HepG2 (cell line): ENCODE results near the gene SULT6B1. TPM values are rescaled to one million over a fixed set of nuclear protein-coding genes. Genes with fewer than 3 reads are reported as not detected.

Experiments
- ATF3 ChIP-seq: sonication (generic); formaldehyde crosslinking; IDR thresholded peaks from 2 replicates; pipeline ENCODE4 v1.4.0; 2020; ENCODE audit warnings: missing genetic modification reagents
- DPF2 ChIP-seq: sonication (generic); formaldehyde crosslinking; IDR thresholded peaks from 2 replicates; pipeline ENCODE4 v1.4.0; 2020; ENCODE audit warnings: mild to moderate bottlenecking, low read depth, missing genetic modification reagents, borderline replicate concordance
- GATAD2A ChIP-seq: IDR thresholded peaks from 2 replicates; pipeline ENCODE4 v1.6.1; 2016
- KLF16 ChIP-seq, 2 experiments: sonication (generic) in 1 of 2; formaldehyde crosslinking in 1 of 2; IDR thresholded peaks; 2 replicates each; pipeline versions ENCODE4 v1.6.1 to v1.8.0; 2016 to 2023; ENCODE audit warnings: missing genetic modification reagents in 2 of 2, missing compliant biosample characterization in 1 of 2
- RFXANK ChIP-seq: IDR thresholded peaks from 2 replicates; pipeline ENCODE4 v1.6.1; 2016
- SNAPC4 ChIP-seq: sonication (generic); formaldehyde crosslinking; IDR thresholded peaks from 2 replicates; pipeline ENCODE4 v1.4.0; 2020; ENCODE audit warnings: mild to moderate bottlenecking, missing genetic modification reagents
- ZSCAN9 ChIP-seq: IDR thresholded peaks from 2 replicates; pipeline ENCODE4 v1.6.1; 2016; ENCODE audit warnings: borderline replicate concordance
- ZXDC ChIP-seq: sonication (generic); formaldehyde crosslinking; IDR thresholded peaks from 2 replicates; pipeline ENCODE4 v1.5.0; 2020; ENCODE audit warnings: mild to moderate bottlenecking, missing genetic modification reagents
- polyA plus RNA-seq, 8 experiments: library from polyadenylated mRNA; depleted of rRNA in 3 of 8; stranded (reverse) in 7 of 8; unstranded in 1 of 8; fragments of >200 nt; fragmentation: Illumina TruSeq in 4 of 8; extraction: Trizol in 4 of 8; gene quantifications; 2 replicates each; pipeline versions ENCODE4 v1.2.1 to v1.2.3, GENCODE V29; 2011 to 2016; ENCODE audit warnings: low read depth in 4 of 8, missing spikeins in 1 of 8, mixed read lengths in 1 of 8; ENCODE audit not compliant: insufficient read depth in 1 of 8
- total RNA-seq, 5 experiments: library from RNA; depleted of rRNA; stranded (reverse); fragments of >200 nt; fragmentation: Illumina TruSeq; extraction: Trizol; gene quantifications; 2 replicates each; pipeline ENCODE4 v1.2.3, GENCODE V29; 2016; ENCODE audit warnings: low read depth in 1 of 5

The SULT6B1 gene
- total and polyA plus RNA-seq, 2 of the 13 experiments (the other 11 are each of a cell fraction or from before 2014, with no cell fraction given) = not detected

DNA sequence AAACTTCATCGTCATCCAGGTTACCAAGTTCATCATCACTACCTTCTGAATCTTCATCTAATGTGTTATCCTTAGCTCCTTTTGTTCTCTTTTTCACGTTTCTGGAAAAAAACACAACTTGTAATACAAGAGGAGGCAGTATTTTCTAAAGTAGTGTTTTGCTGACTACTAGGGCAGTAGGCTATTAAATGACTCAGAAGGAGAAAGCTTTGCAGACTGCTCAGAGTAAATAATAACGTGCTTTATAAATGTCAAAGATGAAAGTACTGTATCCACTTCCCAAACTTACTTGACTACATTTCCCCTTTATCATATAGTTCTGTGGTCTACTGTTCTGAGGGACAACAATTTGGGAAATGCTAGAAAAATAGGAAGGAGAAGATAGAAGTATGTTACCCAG lies 23.5 kb upstream of the SULT6B1 start (continued):
- no peak for TF ChIP-seq SNAPC4 (CRISPR knock-in tag)
- TF ChIP-seq GATAD2A (CRISPR knock-in tag) = no peak
- TF ChIP-seq ZXDC (CRISPR knock-in tag) = no peak
- no peak for TF ChIP-seq ATF3
- TF ChIP-seq KLF16 (CRISPR knock-in tag; IDR thresholded peaks at IDR 0.05) = no peak
- no peak for TF ChIP-seq RFXANK (CRISPR knock-in tag)
- no peak for TF ChIP-seq DPF2 (CRISPR knock-in tag)
- no peak for TF ChIP-seq ZSCAN9 (CRISPR knock-in tag)
